Measurements from ENCODE around the gene MUCL3. TPM values are rescaled to one million over a fixed set of nuclear protein-coding genes. Genes with fewer than 3 reads are reported as not detected.

Gene MUCL3
- polyA plus RNA-seq, 1 donor (not counting 4 experiments of a cell fraction or from before 2014, with no cell fraction given) = not detected

- DNase-seq (ENCODE audit: low read depth, low spot score) (no peak), FAIRE-seq (no peak)
- no peak overlapping the region for H3K4me3 ChIP-seq (ENCODE audit: control insufficient read depth in 2 of 3, extremely low read depth in 1 of 3, insufficient read depth in 2 of 3, low read depth in 1 of 3, low read length in 3 of 3)
- dilution Hi-C loops (cut with MboI; ENCODE audit: extremely low pct_ligation_motif_present, low sequenced_read_pairs) = no loop called here
- H3K9me3 ChIP-seq (ENCODE audit: control insufficient read depth, low read depth, low read length) = no peaks in the 10 kb centered on the region
- no peak overlapping the region for H2AFZ ChIP-seq (ENCODE audit: control insufficient read depth, low read length)
- H3K9ac ChIP-seq (ENCODE audit: control insufficient read depth, extremely low read depth, insufficient read depth, low read length) = no peak overlapping the region
- peaks cover 19% of the 10 kb centered on the region for H3K4me1 ChIP-seq (ENCODE audit: control insufficient read depth, extremely low read depth, insufficient read depth, low read length)
- H3K9me1 ChIP-seq (ENCODE audit: control insufficient read depth, extremely low read depth, insufficient read depth, low read length) = peaks cover 5% of the 10 kb centered on the region
- peaks cover 73 to 76% of the 10 kb centered on the region in 2 experiments for H3K36me3 ChIP-seq (ENCODE audit: control insufficient read depth in 2 of 2, extremely low read depth in 1 of 2, insufficient read depth in 2 of 2, low read length in 2 of 2)
- H3K79me2 ChIP-seq (ENCODE audit: control insufficient read depth, insufficient read depth, low read length) = peaks cover 53% of the 10 kb centered on the region
- no peak overlapping the region for H3K27ac ChIP-seq (ENCODE audit: control insufficient read depth, insufficient read depth, low read length)
- H3K4me2 ChIP-seq (ENCODE audit: control insufficient read depth, extremely low read depth, insufficient read depth, low read depth, low read length) = no peak overlapping the region
- H4K20me1 ChIP-seq (ENCODE audit: control insufficient read depth, extremely low read depth, insufficient read depth, low read length) = peaks cover 24% of the 10 kb centered on the region
- TF ChIP-seq EZH2 (IDR thresholded peaks at IDR 0.05; ENCODE audit: low read length) = no peak
- no peak for TF ChIP-seq CTCF (optimal IDR thresholded peaks at IDR 0.05 in 1 of 3, IDR thresholded peaks at IDR 0.05 in 1 of 3, conservative IDR thresholded peaks at IDR 0.05 in 1 of 3; ENCODE audit: extremely low read depth in 1 of 3, insufficient read depth in 2 of 3, low read length in 3 of 3)
- H3K27me3 ChIP-seq (ENCODE audit: control insufficient read depth, extremely low read depth, insufficient read depth, low read length) = no peaks in the 10 kb centered on the region
Measured at GRCh38 chr6:30893666-30894065, 47.1 kb upstream of the MUCL3 start.

GRCh38 chr6:30894381-30894780 lies 46.4 kb upstream of the MUCL3 start:
- peaks cover 46% of the 10 kb centered on the region for H3K79me2 ChIP-seq (ENCODE audit: control insufficient read depth, insufficient read depth, low read length)
- no peak for TF ChIP-seq CTCF (optimal IDR thresholded peaks at IDR 0.05 in 1 of 3, IDR thresholded peaks at IDR 0.05 in 1 of 3, conservative IDR thresholded peaks at IDR 0.05 in 1 of 3; ENCODE audit: extremely low read depth in 1 of 3, insufficient read depth in 2 of 3, low read length in 3 of 3)
- TF ChIP-seq EZH2 (IDR thresholded peaks at IDR 0.05; ENCODE audit: low read length) = no peak
- H3K9me3 ChIP-seq (ENCODE audit: control insufficient read depth, low read depth, low read length) = no peaks in the 10 kb centered on the region
- no peak overlapping the region for H3K27ac ChIP-seq (ENCODE audit: control insufficient read depth, insufficient read depth, low read length)
- FAIRE-seq = no peak
- no peak overlapping the region for H3K4me2 ChIP-seq (ENCODE audit: control insufficient read depth, extremely low read depth, insufficient read depth, low read depth, low read length)
- peaks cover 73 to 76% of the 10 kb centered on the region in 2 experiments for H3K36me3 ChIP-seq (ENCODE audit: control insufficient read depth in 2 of 2, extremely low read depth in 1 of 2, insufficient read depth in 2 of 2, low read length in 2 of 2)
- peaks cover 2% of the 10 kb centered on the region for H3K9me1 ChIP-seq (ENCODE audit: control insufficient read depth, extremely low read depth, insufficient read depth, low read length)
- peaks cover 18% of the 10 kb centered on the region for H4K20me1 ChIP-seq (ENCODE audit: control insufficient read depth, extremely low read depth, insufficient read depth, low read length)
- dilution Hi-C loops (cut with MboI; ENCODE audit: extremely low pct_ligation_motif_present, low sequenced_read_pairs) = no loop called here
- peaks cover 12% of the 10 kb centered on the region for H3K4me1 ChIP-seq (ENCODE audit: control insufficient read depth, extremely low read depth, insufficient read depth, low read length)
- no peak overlapping the region for H3K9ac ChIP-seq (ENCODE audit: control insufficient read depth, extremely low read depth, insufficient read depth, low read length)
- no peak overlapping the region for H2AFZ ChIP-seq (ENCODE audit: control insufficient read depth, low read length)
- no peak for DNase-seq (ENCODE audit: low read depth, low spot score)
- no peak overlapping the region for H3K4me3 ChIP-seq (ENCODE audit: control insufficient read depth in 2 of 3, extremely low read depth in 1 of 3, insufficient read depth in 2 of 3, low read depth in 1 of 3, low read length in 3 of 3)
- no peaks in the 10 kb centered on the region for H3K27me3 ChIP-seq (ENCODE audit: control insufficient read depth, extremely low read depth, insufficient read depth, low read length)

Measured in keratinocyte (primary cell).